ENCODE measurements around the gene WIZ.

The WIZ gene

GRCh38 chr19:15421721-15422260 lies 28.0 kb downstream of the WIZ start:
- no peak for DNase-seq (ENCODE audit: extremely low read depth, insufficient read length)
- Histone ChIP-seq H3K36me3 (ENCODE audit: control insufficient read depth, insufficient read depth, low read length) (peaks cover 33% of the 10 kb centered on the region), H3K4me3 (replicated peaks; ENCODE audit: low read depth, low read length) (no peak overlapping the region), H3K27me3 (replicated peaks; ENCODE audit: control insufficient read depth, insufficient read depth, low read length) (no peaks in the 10 kb centered on the region)
- no peak for TF ChIP-seq CTCF (IDR thresholded peaks at IDR 0.05; ENCODE audit: insufficient read depth, low read length, poor library complexity, severe bottlenecking)

DNA sequence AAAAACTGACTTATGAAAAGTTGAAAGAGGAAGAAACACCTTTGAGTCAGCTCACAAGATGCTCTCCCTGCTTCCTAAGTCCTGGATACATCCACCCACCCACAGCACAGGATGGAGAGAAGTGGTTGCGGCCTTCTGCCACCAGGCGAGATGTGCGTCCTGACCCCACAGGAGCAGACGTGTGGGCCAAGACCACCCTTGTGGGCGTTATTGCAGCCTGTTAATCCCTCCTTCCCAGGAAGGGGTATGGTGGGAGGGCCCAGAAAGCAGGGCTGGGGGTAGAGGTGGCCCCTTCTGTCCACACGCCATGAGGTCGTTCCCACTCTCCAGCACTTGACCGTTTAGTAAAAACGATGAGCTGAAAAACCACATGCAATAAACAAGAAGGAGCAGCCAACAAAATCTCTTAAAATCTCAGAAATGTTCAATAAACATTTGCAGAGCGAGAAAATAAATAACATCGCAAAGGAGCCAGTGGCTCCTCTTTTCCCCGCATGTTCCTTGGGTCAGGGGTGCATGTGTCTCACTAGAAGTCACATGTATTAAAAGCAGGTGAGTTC lies 28.5 kb downstream of the WIZ start:
- TF ChIP-seq CTCF (IDR thresholded peaks at IDR 0.05; ENCODE audit: insufficient read depth, low read length, poor library complexity, severe bottlenecking), result no peak
- Histone ChIP-seq H3K27me3 (replicated peaks; ENCODE audit: control insufficient read depth, insufficient read depth, low read length) (no peaks in the 10 kb centered on the region), H3K4me3 (replicated peaks; ENCODE audit: low read depth, low read length) (no peak overlapping the region), H3K36me3 (ENCODE audit: control insufficient read depth, insufficient read depth, low read length) (peaks cover 28% of the 10 kb centered on the region)
- DNase-seq (ENCODE audit: extremely low read depth, insufficient read length), result no peak

DNA sequence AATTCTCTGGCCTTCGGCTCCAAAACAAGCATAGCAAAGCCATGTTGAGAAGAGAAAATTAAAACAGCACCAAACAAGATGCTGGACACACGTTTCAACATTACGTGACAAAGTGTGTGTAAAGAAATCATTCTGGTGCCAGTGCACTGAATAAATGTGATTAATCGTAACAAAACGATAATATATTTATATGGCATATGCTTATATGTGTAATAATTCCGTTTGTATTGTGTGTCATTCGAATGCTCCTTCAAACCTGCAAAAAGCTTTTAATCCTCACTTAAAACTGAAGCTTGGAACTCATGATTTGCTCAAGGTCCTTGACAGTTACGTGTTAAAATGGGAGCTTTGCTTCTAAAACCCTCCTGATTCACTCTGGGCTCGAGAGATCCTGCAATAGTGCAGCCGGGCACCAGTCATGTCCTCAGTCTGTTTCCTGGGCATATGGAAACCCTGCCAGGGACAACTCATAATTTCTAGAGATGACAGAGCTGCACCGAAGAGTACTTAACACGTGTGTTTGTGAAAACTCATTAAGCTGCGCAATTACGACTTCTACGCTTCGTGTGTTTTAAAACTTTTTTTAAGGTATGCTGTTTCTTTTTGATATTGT lies 30.2 kb downstream of the WIZ start:
- Histone ChIP-seq H3K36me3 (ENCODE audit: control insufficient read depth, insufficient read depth, low read length) (peaks cover 19% of the 10 kb centered on the region), H3K4me3 (replicated peaks; ENCODE audit: low read depth, low read length) (peak overlapping the region; percentile 34), H3K27me3 (replicated peaks; ENCODE audit: control insufficient read depth, insufficient read depth, low read length) (no peaks in the 10 kb centered on the region)
- DNase-seq (ENCODE audit: extremely low read depth, insufficient read length), result no peak
- TF ChIP-seq CTCF (IDR thresholded peaks at IDR 0.05; ENCODE audit: insufficient read depth, low read length, poor library complexity, severe bottlenecking), result no peak

DNA sequence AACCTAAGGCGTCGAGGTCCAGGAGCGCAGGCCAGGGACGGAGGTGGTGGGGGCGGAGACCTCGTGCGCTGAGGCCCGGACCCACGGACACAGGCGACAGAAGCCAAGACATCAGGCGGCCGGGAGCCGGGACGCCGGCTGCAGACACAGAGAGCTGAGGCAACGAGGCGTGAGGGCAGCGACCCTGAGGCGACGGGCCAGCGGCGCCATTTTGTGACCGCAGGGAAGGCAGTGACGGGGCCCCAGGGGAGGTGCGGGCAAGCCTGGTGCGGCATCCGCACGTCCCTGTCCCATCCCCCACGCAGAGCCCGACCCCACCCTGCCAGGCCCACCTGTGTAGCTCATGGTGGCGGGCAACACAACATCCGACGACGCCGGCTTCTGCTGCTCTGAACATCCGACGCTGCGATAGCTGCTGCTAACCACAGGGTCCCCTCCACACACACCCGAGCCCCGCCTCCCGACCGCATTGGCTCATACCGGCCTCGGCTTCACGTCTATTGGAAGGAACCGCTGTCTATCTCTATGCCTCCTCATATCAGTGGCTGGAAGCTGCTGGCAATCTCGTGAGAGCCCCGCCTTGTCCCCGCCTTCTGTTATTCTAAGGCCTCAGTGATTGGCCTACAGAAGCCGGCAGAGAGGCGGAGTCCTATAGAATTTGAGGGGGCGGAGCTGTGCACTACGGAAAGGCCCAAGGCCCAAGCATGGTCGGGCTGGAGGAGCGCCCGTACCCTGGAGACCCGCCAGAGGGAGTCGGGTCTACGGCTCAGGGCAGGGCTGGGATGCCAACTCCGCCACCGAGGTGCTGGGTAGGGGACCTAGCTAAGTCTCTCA lies 31.0 kb downstream of the WIZ start, which contains the start of gene AKAP8L:
Gene AKAP8L, minus strand, starts transcription at position 410 of the 834 bp plus-strand sequence. Its CDS starts 65 bp downstream, at position 345.
- peak; percentile 91 for TF ChIP-seq CTCF (IDR thresholded peaks at IDR 0.05; ENCODE audit: insufficient read depth, low read length, poor library complexity, severe bottlenecking)
- Histone ChIP-seq H3K4me3 (replicated peaks; ENCODE audit: low read depth, low read length) (peak within 1 kb of the TSS; percentile 93), H3K27me3 (replicated peaks; ENCODE audit: control insufficient read depth, insufficient read depth, low read length) (no peaks in the 10 kb centered on the region), H3K36me3 (ENCODE audit: control insufficient read depth, insufficient read depth, low read length) (peaks cover 14% of the 10 kb centered on the region)
- DNase-seq (ENCODE audit: extremely low read depth, insufficient read length), result peak; percentile 96

GRCh38 chr19:15418231-15418578 lies 31.6 kb downstream of the WIZ start:
- H3K4me3 ChIP-seq (replicated peaks; ENCODE audit: low read depth, low read length), result peak overlapping the region; percentile 93
- no peak for DNase-seq (ENCODE audit: extremely low read depth, insufficient read length)
- no peak for TF ChIP-seq CTCF (IDR thresholded peaks at IDR 0.05; ENCODE audit: insufficient read depth, low read length, poor library complexity, severe bottlenecking)
- H3K27me3 ChIP-seq (replicated peaks; ENCODE audit: control insufficient read depth, insufficient read depth, low read length), result no peaks in the 10 kb centered on the region
- peaks cover 8% of the 10 kb centered on the region for H3K36me3 ChIP-seq (ENCODE audit: control insufficient read depth, insufficient read depth, low read length)

All from GM06990 (cell line).